SIG-M5 treated with dmso at 0.1 percent for 504 hours (cell line): ENCODE measurements around the gene DNAL4.

Experiments
- DNase-seq: peaks from one replicate; lab custom pipeline; 2025; ENCODE audit not compliant: unreplicated experiment; lab: John Stamatoyannopoulos, UW

Gene DNAL4

DNA sequence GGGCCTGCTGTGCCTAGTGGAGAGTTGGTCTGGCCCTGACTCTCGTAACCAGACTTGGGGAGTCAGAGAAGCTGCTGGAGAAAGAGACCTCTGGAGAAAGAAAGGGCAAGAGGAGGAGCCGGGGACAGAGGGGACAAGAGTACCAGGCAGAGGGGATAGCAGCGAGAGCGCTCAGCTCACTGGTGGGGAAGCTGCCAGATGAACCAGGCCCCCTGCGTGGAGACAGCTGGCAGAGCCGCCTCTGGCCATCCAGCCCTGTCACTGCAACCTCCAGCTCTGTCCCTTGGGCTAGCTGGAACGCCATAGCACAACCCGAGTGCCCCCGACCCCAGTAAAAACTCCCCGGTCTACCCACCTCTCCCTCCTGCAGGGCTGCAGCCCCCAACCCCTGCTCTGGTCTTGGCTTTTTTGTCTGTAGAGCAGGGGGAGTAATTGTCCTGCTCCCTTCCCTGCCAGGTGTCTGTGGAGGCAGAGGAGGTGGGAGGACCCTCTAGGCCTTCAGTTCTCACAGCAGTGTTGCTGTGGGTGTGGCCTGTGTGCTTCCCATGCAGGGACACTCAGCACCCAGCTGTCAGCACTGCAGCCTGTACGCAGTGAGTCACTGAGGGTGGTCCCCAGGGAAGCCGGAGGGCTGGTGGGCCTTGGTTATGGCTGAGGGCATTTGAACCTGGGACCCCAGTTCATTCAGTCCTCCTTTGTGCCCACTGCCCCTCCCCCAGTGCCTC, 33.3 kb downstream of the DNAL4 start:
- no peak for DNase-seq

- no peak for DNase-seq
Observed at GRCh38 chr22:38759005-38759404, 34.9 kb downstream of the DNAL4 start.

DNA sequence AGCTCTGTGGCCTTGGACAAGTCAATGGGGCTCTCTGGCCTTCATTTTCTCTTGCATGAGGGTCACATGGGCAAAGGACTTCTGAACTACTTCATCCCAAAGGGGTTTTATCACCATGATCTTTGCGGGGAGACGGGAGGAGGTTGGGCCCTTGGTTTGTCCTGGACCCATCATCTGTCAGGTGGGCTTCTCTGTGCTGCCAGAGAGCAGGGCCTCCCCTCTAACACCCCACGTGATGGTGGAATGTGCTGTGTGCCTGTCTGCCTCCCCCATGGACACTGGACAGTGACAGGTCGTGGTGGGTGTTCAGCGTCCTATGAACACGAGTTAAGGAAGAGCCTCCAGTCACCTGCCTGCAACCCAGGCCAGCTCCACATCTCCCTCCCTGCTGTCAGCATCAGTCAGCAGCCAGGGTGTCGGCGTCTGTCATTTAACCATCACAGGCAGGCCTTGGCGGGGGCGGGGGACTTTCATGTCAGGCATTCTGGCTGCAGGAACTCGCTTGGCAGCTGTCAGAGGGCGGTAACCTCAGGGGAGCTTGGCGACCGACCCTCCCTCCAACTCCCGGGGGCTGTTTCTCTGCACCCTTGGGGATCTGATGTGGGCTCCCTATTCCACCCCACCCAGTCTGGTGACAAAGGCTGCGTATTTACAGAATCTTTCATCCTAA, 35.5 kb downstream of the DNAL4 start:
- no peak for DNase-seq

GRCh38 chr22:38757464-38757757, 36.5 kb downstream of the DNAL4 start:
- DNase-seq: no peak

DNA sequence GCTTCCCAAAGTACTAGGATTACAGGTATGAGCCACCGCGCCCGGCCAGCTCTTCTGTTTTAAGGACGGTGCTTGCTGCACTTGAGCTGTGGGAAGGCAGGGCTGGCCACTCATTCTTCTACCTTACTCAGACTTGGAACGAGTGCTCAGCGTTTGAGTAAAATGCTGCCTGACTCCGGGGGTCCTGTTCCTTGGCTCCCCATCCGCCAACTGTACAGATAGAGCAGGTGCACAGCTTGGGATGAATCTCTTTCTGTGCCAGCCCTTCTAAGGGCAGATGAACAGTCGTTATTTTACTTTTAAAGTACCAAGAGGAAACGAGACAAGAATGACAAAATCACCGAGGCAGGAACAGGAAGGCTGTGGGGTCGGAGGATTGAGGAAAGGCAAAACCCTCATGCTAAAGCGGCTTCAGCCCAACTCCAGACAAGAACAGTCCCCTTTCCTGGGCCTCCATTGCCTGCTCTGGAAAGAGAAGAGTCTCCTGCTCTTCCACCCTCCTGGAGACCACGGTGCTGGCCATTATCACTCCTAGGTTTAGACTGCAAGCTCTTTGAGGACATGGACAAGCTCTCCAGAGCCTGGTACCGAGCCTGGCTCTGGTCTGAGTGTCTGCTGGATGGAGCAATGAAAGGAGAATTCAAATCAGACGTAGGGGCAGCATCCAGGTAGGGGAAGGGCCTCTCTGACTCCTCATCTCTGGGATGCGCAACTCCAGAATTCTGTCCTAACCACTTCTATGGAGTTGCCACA, 37.1 kb downstream of the DNAL4 start:
- peak; percentile 45 for DNase-seq

DNA sequence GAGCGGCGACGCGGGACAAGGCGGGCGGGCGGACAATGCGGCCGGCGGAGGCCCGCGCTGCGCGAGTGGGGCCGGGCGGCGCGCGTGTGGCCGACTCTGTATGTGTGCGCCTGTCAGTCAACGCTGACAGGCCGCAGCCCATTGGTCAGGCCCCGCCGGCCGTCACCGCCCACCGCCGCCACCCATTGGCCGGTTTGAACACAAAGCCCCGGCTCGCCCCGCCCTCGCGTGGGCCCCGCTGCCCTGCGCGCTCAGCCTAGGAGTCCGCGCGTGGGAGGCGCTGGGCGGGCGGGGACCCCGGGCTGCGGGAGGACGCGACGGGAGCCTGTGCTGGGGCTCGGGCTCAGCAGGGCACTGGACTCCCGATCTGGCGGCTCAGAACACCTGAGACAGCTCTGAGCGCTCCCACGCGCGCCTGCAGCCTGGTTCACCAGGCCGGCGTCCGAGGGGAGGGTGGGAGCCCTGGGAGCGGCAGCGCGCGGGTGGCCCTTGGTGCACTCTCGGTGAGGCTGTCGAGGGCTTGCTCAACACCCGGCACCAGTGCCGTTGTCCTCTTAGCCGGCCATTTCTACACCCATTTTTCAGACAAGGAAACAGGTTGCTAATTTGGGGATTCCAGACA, 37.9 kb downstream of the DNAL4 start, which contains the start of gene SUN2:
TSS of gene SUN2 (minus strand) at position 88 of the 622 bp plus-strand sequence. CDS start 3,370 bp downstream, outside the sequence.
- peak; percentile 59 for DNase-seq

DNA sequence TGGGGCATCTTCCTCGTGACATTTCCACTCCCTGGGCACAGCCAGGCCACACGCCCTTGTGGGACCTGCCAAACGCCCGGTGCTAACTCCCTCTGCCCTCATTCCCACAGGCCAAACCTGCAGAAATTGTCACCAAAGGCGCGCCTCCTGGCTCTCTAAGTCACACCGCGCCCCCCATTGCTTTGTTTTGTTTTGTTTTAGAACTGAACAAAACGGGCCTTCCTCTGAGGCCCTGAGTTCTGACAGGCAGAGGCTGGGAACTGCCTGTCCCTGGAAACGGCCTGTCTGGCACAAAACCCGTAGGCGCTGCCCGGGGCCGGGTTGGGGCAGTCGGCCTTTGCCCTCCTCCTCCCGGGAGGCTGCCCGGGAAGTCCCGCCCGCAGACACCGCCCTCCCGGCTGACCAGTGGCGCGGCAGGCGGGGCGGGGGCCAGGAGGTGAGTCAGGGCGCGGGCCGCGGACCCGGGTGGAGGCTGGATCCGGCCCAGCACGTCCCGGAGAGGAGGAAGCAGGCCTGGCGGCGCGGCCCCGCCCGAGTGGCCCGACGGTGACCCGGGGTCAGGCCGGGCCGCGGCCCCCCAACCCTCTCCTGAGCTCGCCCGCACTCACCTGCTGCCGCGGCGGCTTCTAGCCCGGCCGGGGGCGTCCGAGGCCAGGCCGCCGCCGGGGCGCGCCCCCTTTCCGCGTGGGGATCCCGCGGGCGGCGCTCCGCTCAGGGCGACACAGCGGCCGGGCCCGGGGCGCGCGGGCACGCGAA, 38.6 kb downstream of the DNAL4 start:
- DNase-seq: peak; percentile 58

- peak; percentile 88 for DNase-seq
Observed at GRCh38 chr22:38754751-38755154, 39.2 kb downstream of the DNAL4 start.

DNA sequence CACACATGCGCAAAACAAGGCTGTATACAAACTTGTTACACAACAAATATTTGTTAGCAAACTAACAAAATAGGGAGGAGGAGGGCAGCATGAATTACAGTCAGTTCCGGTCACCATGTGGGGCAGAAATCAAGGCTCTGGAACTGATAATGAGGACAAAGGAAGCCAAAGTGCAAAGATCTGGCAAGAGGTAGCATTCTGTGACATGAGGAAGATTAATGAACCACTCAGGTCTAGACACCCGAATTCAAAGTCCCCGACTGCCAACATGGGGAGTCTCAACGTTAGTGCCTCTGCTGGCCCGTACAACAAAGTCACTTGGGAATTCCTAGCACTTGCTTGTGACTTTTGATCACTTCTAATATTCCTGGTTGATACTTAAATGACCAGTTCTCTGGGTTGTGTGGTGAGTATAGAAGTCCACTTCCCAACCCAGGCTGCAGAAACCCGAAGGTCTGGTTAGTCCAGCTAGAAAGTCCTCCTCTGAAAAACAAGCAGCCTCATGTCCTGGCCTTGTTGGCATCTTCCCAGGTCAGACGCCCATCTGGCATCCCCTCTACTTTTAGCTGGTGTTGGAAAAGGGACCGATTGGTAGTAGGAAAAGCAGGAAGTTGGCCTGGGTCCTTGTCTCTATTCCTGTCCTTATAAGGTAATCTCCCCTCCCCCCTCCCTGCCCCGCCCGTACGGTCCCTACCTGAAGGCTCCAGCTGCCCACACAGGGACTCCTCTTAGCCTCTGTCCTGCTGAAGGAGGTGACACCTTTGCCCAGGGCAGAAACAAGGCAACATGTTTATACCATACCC, 39.8 kb downstream of the DNAL4 start:
- peak; percentile 32 for DNase-seq

GRCh38 chr22:38751422-38752346, 42.3 kb downstream of the DNAL4 start:
- peak; percentile 77 for DNase-seq

DNA sequence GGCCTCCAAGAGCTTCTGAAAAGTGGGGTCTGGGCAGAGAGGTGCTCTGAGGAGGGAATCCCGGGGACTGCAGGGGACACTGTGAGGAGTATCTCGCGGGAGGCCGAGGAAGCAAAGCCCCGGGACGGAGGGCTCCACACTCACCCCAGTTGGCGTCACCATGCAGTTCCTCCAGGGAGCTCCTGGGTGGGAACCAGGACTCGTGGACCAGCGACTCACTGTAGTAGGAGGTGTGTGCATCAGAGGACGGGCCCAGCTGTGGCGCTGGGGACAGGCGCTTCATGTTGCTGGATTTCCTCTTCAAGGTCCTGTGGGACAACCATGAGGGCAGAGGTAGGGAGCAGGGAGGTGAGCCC, 42.9 kb downstream of the DNAL4 start:
- no peak for DNase-seq

DNA sequence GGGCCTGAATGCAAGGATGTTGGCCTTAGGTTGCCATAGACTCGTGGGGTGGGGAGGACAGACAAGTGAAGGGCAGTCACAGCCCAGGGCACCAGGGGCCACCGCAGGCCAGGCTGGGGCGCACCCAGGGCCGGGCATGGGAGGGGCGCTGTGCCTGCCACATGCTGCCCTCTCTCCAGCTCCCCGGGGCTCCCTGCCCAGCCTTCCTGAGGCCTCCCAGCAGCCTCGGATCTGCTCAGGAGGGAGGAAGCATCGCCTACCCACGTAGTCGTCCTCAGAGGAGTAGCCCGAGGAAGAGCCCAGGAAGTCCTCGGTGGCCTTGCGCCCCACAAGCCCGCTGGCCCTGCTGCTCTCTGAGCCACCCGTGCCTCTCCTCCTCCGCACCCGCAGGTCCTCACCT, 43.3 kb downstream of the DNAL4 start:
- no peak for DNase-seq

DNA sequence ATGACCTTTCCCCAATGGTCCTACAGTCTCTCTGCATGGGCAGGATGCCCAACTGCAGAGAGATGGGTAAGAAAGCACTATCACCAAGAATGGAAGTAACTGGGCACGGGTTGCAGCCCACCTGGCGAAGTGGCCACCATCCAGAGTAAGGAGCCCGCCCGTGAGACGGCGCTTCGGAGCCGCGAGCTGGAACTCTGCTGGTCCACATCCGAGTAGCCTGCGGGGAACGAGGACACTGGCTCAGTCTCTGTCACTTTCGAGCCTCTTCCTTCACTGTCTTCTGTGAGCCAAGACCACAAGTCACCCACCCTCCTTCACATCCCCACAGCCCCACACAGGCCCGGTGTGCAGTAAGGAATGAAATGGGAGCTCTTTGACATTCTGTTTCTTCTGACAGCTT, 43.8 kb downstream of the DNAL4 start:
- DNase-seq: no peak

- no peak for DNase-seq
Observed at GRCh38 chr22:38748487-38749136, 45.3 kb downstream of the DNAL4 start.

GRCh38 chr22:38745676-38746460, 48.1 kb downstream of the DNAL4 start:
- no peak for DNase-seq

- no peak for DNase-seq
Observed at GRCh38 chr22:38744981-38745380, 49.0 kb downstream of the DNAL4 start.

DNA sequence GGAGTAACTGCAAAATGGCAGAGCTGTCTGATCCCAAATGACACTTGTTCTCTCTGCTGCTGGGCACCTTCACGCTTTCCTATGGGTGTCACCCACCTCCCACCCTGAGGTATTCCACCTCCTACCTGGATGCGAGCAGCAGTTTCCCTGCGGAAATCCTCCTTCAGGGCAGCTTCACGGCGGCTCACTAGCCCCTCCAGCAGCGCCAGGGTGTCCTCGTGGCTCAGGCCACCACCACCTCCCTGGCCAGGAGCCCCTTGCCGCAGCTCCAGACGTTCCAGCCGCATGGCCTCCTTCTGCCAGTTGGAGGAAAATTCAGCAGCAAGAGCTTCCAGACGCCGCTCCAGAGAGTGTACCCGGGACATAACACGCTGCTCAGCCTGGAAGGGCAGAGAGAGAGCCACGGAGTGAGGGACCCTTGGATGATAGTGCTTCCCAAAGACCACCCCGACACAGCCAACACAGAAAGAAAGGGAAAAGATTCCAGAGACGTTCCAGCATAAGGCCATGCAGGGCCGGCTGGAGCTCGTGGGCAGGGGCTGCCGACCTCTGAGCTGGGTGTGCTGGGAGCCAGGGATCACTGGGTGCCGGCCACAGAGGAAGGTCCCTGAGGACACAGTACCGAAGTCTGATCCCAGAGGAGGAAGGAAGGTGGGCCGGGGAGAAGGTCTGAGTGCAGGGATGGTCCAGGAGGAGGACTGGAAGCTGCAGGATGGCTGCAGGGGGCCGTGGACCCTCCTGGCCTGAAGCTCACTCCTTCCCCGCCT, 51.6 kb downstream of the DNAL4 start:
- no peak for DNase-seq
